HepG2 (cell line): Measurements from ENCODE around the gene GIPC2. TPM values are rescaled to one million over a fixed set of nuclear protein-coding genes. Genes with fewer than 3 reads are reported as not detected.

Source experiments
- ATAC-seq: fragments of 200-7000 bp; cut with Tn5 transposase; 3 replicates; pipeline ENCODE4 v1.9.1; 2020; ENCODE audit warnings: mild to moderate bottlenecking, moderate library complexity
- BruUV-seq: library from RNA; stranded (reverse); fragments of 400-500 nt; replicated peaks from 2 replicates; lab custom pipeline; 2021; lab: Mats Ljungman, UMichigan
- CTCF ChIA-PET: fragments of 300-600 bp; formaldehyde crosslinking; extraction: SDS; loops from one replicate; lab custom pipeline; 2021; ENCODE audit warnings: low total read pairs, inconsistent platforms, low intra/inter-chr PET ratio; lab: Yijun Ruan, JAX
- POLR2A ChIA-PET: fragments of 350-600 bp; sonication (Branson Sonifier 250); formaldehyde crosslinking; loops from one replicate; lab custom pipeline; 2020; ENCODE audit warnings: antibody characterized with exemption, inconsistent platforms; lab: Yijun Ruan, JAX
- DNase-seq: peaks from one replicate; pipeline ENCODE4 v3.0.0-alpha.2; 2015; ENCODE audit warnings: low spot score
- FAIRE-seq: peaks from 3 replicates; lab custom pipeline; 2011; peaks lifted over from hg19 to GRCh38; lab: Jason Lieb, UNC
- H2AFZ ChIP-seq: one replicate; pipeline ENCODE4 v1.6.1; 2011; ENCODE audit warnings: low read length, inconsistent platforms
- H3K27ac ChIP-seq: fragments of 300-600 bp; 3 replicates; pipeline ENCODE4 v1.8.0; 2011; ENCODE audit warnings: mixed run types, mild to moderate bottlenecking, mixed read lengths, low read length, inconsistent platforms; ENCODE audit not compliant: insufficient read depth; ENCODE audit errors: extremely low read length
- H3K27me3 ChIP-seq, 2 experiments: fragments of 200-600 bp in 1 of 2; 2 replicates in 1 of 2; 3 replicates in 1 of 2; pipeline versions ENCODE4 v1.6.0 to v1.8.0; 2011; ENCODE audit warnings: low read length in 2 of 2, mild to moderate bottlenecking in 2 of 2, moderate library complexity in 2 of 2, inconsistent platforms in 1 of 2; ENCODE audit not compliant: insufficient read depth in 2 of 2, control insufficient read depth in 1 of 2
- H3K36me3 ChIP-seq, 2 experiments: fragments of 200-600 bp in 1 of 2; replicated peaks in 1 of 2; 2 replicates in 1 of 2; 3 replicates in 1 of 2; pipeline versions ENCODE4 v1.5.1 to v1.8.0; 2011; ENCODE audit warnings: low read length in 2 of 2, inconsistent platforms in 1 of 2; ENCODE audit not compliant: insufficient read depth in 2 of 2, control insufficient read depth in 1 of 2
- H3K4me1 ChIP-seq: 2 replicates; pipeline ENCODE4 v1.5.1; 2012; ENCODE audit warnings: low read length, inconsistent platforms; ENCODE audit not compliant: insufficient read depth
- H3K4me2 ChIP-seq: 2 replicates; pipeline ENCODE4 v1.6.0; 2011; ENCODE audit warnings: low read depth, low read length, inconsistent platforms
- H3K4me3 ChIP-seq, 3 experiments: fragments of 200-600 bp in 1 of 3; sonication (generic), shearing (Covaris generic) in 1 of 3; replicated peaks in 1 of 3; 2 replicates each; pipeline ENCODE4 v1.5.1; 2011 to 2016; ENCODE audit warnings: low read length in 3 of 3, inconsistent platforms in 2 of 3, low read depth in 2 of 3, mild to moderate bottlenecking in 2 of 3, control low read depth in 1 of 3, mixed read lengths in 1 of 3; ENCODE audit not compliant: insufficient read depth in 1 of 3
- H3K79me2 ChIP-seq: one replicate; pipeline ENCODE4 v1.6.1; 2011; ENCODE audit warnings: low read length, inconsistent platforms; ENCODE audit not compliant: insufficient read depth
- H3K9ac ChIP-seq: 2 replicates; pipeline ENCODE4 v1.6.0; 2011; ENCODE audit warnings: mild to moderate bottlenecking, low read depth, low read length, inconsistent platforms; ENCODE audit not compliant: insufficient read depth
- H3K9me3 ChIP-seq: 2 replicates; pipeline ENCODE4 v1.5.1; 2012; ENCODE audit warnings: mild to moderate bottlenecking, low read length
- H4K20me1 ChIP-seq: 2 replicates; pipeline ENCODE4 v1.6.0; 2011; ENCODE audit warnings: inconsistent platforms, mild to moderate bottlenecking, low read length, moderate library complexity; ENCODE audit not compliant: insufficient read depth
- AHR ChIP-seq: IDR thresholded peaks from 2 replicates; pipeline ENCODE4 v1.6.1; 2018; ENCODE audit warnings: missing genetic modification reagents, missing compliant biosample characterization
- BCLAF1 ChIP-seq: fragments of 450-650 bp; IDR thresholded peaks from 2 replicates; pipeline ENCODE4 v1.6.1; 2017; ENCODE audit warnings: mild to moderate bottlenecking
- CBFB ChIP-seq: sonication (generic); formaldehyde crosslinking; IDR thresholded peaks from 2 replicates; pipeline ENCODE4 v1.4.0; 2020; ENCODE audit warnings: missing genetic modification reagents
- SALL1 ChIP-seq: sonication (generic); formaldehyde crosslinking; IDR thresholded peaks from 2 replicates; pipeline ENCODE4 v1.8.0; 2022; ENCODE audit warnings: mild to moderate bottlenecking, missing genetic modification reagents
- ZNF337 ChIP-seq: sonication (generic); formaldehyde crosslinking; IDR thresholded peaks from 2 replicates; pipeline ENCODE4 v1.5.1; 2020; ENCODE audit warnings: missing genetic modification reagents, low read depth, mild to moderate bottlenecking, borderline replicate concordance
- ZNF576 ChIP-seq: sonication (generic); formaldehyde crosslinking; IDR thresholded peaks from 2 replicates; pipeline ENCODE4 v1.4.0; 2020; ENCODE audit warnings: mild to moderate bottlenecking, missing genetic modification reagents
- ZNF615 ChIP-seq: sonication (generic); formaldehyde crosslinking; IDR thresholded peaks from 2 replicates; pipeline ENCODE4 v1.5.0; 2020; ENCODE audit warnings: mild to moderate bottlenecking, missing genetic modification reagents, borderline replicate concordance
- ZNF781 ChIP-seq: sonication (generic); formaldehyde crosslinking; IDR thresholded peaks from 2 replicates; pipeline ENCODE4 v1.5.1; 2020; ENCODE audit warnings: borderline replicate concordance, mild to moderate bottlenecking, missing genetic modification reagents; ENCODE audit errors: not compliant biosample characterization
- ZSCAN31 ChIP-seq: sonication (generic); formaldehyde crosslinking; IDR thresholded peaks from 2 replicates; pipeline ENCODE4 v1.5.0; 2020; ENCODE audit warnings: low read depth, mild to moderate bottlenecking, missing genetic modification reagents
- in situ Hi-C: cut with HindIII; loops from 2 replicates; pipeline ENCODE4 v1.10.0; 2017; ENCODE audit warnings: low pct_unique_long_range_greater_than_20kb; ENCODE audit not compliant: extremely low pct_ligation_motif_present
- intact Hi-C: fragments of 100-400 bp; cut with micrococcal nuclease; formaldehyde crosslinking; loops from one replicate; pipeline ENCODE4 v1.10.0; 2022; ENCODE audit not compliant: unreplicated experiment
- polyA plus RNA-seq, 8 experiments: library from polyadenylated mRNA; depleted of rRNA in 3 of 8; stranded (reverse) in 7 of 8; unstranded in 1 of 8; fragments of >200 nt; fragmentation: Illumina TruSeq in 4 of 8; extraction: Trizol in 4 of 8; gene quantifications; 2 replicates each; pipeline versions ENCODE4 v1.2.1 to v1.2.3, GENCODE V29; 2011 to 2016; ENCODE audit warnings: low read depth in 4 of 8, missing spikeins in 1 of 8, mixed read lengths in 1 of 8; ENCODE audit not compliant: insufficient read depth in 1 of 8
- total RNA-seq, 5 experiments: library from RNA; depleted of rRNA; stranded (reverse); fragments of >200 nt; fragmentation: Illumina TruSeq; extraction: Trizol; gene quantifications; 2 replicates each; pipeline ENCODE4 v1.2.3, GENCODE V29; 2016; ENCODE audit warnings: low read depth in 1 of 5

Gene GIPC2
- total and polyA plus RNA-seq, 2 of the 13 experiments (the other 11 are each of a cell fraction or from before 2014, with no cell fraction given), result 6.1 to 21.6 TPM

GRCh38 chr1:78015148-78015547, 30.6 kb upstream of the GIPC2 start:
- Histone ChIP-seq H3K9ac (no peak overlapping the region), H3K9me3 (no peaks in the 10 kb centered on the region), H3K27ac (no peak overlapping the region), H4K20me1 (no peaks in the 10 kb centered on the region), H2AFZ (no peak overlapping the region), H3K4me2 (no peak overlapping the region), H3K27me3 (no peaks in the 10 kb centered on the region), H3K36me3 (no peaks in the 10 kb centered on the region; a peak in 1 of 5 replicates), H3K4me3 (no peak overlapping the region), H3K4me1 (peaks cover 12% of the 10 kb centered on the region), H3K79me2 (peaks cover 5% of the 10 kb centered on the region)
- TF ChIP-seq ZSCAN31 (CRISPR knock-in tag) (no peak), ZNF615 (CRISPR knock-in tag) (no peak), ZNF781 (CRISPR knock-in tag) (no peak), ZNF337 (CRISPR knock-in tag) (no peak), ZNF576 (CRISPR knock-in tag) (no peak), AHR (CRISPR knock-in tag) (no peak), BCLAF1 (no peak), CBFB (CRISPR knock-in tag) (no peak), SALL1 (CRISPR knock-in tag) (no peak)
- POLR2A ChIA-PET, result interaction anchor here (1.1 kb wide), 1 partner anchor 10 kb away, joined by 5 read pairs; the partner anchor contains the start of gene DNAJB4
- ATAC-seq, result no peak
- in situ Hi-C loops, result no loop called here
- no TSS peak for BruUV-seq
- CTCF ChIA-PET, result no interaction called here
- intact Hi-C loops, result no loop called here
- no peak for DNase-seq
- FAIRE-seq, result no peak
